WTC11 (cell line): ENCODE measurements around the gene VWA5B1. TPM values are rescaled to one million over a fixed set of nuclear protein-coding genes. Genes with fewer than 3 reads are reported as not detected.

Experiments
- ATAC-seq: fragments of 200-7000 bp; cut with Tn5 transposase; 2 replicates; pipeline ENCODE4 v1.10.0; 2021; ENCODE audit warnings: mild to moderate bottlenecking, moderate library complexity
- CTCF ChIA-PET: fragments of 300-600 bp; sonication (Branson Sonifier 250); formaldehyde crosslinking; loops from one replicate; lab custom pipeline; 2021; ENCODE audit warnings: antibody characterized with exemption; lab: Charles Lee
- POLR2A ChIA-PET: fragments of 350-600 bp; sonication (Branson Sonifier 250); formaldehyde crosslinking; loops from one replicate; lab custom pipeline; 2021; ENCODE audit warnings: antibody characterized with exemption; lab: Charles Lee
- DNase-seq: peaks from one replicate; pipeline ENCODE4 v3.0.0; 2021; ENCODE audit warnings: low spot score
- H3K27ac Mint-ChIP-seq: 2 replicates; pipeline ENCODE4 v1.8.0; 2021; ENCODE audit warnings: mixed read lengths
- H3K27me3 Mint-ChIP-seq: 2 replicates; pipeline ENCODE4 v1.8.0; 2021; ENCODE audit warnings: low read depth, mild to moderate bottlenecking, moderate library complexity, mixed read lengths
- H3K36me3 Mint-ChIP-seq: 2 replicates; pipeline ENCODE4 v1.8.0; 2021; ENCODE audit warnings: mixed read lengths
- H3K4me1 Mint-ChIP-seq: 2 replicates; pipeline ENCODE4 v1.8.0; 2022; ENCODE audit warnings: mixed read lengths
- H3K4me3 Mint-ChIP-seq: 2 replicates; pipeline ENCODE4 v1.8.0; 2021; ENCODE audit warnings: mild to moderate bottlenecking, moderate library complexity, mixed read lengths
- H3K9me3 Mint-ChIP-seq: 2 replicates; pipeline ENCODE4 v1.8.0; 2021; ENCODE audit warnings: mixed read lengths
- ESRRA ChIP-seq: sonication (generic); formaldehyde crosslinking; IDR thresholded peaks from 2 replicates; pipeline ENCODE4 v1.8.1; 2022; ENCODE audit warnings: mild to moderate bottlenecking, missing genetic modification reagents, borderline replicate concordance
- FOXK1 ChIP-seq: sonication (generic); formaldehyde crosslinking; IDR thresholded peaks from 2 replicates; pipeline ENCODE4 v1.8.0; 2022; ENCODE audit warnings: mild to moderate bottlenecking, moderate library complexity, missing genetic modification reagents
- HMGA2 ChIP-seq: fragments of 250-450 bp; sonication (Bioruptor Pico); IDR thresholded peaks from 2 replicates; pipeline ENCODE4 v1.4.0; 2021; ENCODE audit warnings: mild to moderate bottlenecking, moderate library complexity
- KAT7 ChIP-seq: sonication (generic); formaldehyde crosslinking; IDR thresholded peaks from 2 replicates; pipeline ENCODE4 v1.8.1; 2023; ENCODE audit warnings: missing genetic modification reagents, mild to moderate bottlenecking, borderline replicate concordance
- MYBL2 ChIP-seq: sonication (generic); formaldehyde crosslinking; IDR thresholded peaks from 2 replicates; pipeline ENCODE4 v1.8.1; 2023; ENCODE audit warnings: mild to moderate bottlenecking, moderate library complexity, missing genetic modification reagents
- NFATC4 ChIP-seq: fragments of 250-450 bp; sonication (Bioruptor Pico); IDR thresholded peaks from 2 replicates; pipeline ENCODE4 v1.9.0; 2021; ENCODE audit warnings: mild to moderate bottlenecking
- ZNF263 ChIP-seq: sonication (generic); formaldehyde crosslinking; IDR thresholded peaks from 2 replicates; pipeline ENCODE4 v1.8.1; 2022; ENCODE audit warnings: low read depth, mild to moderate bottlenecking, moderate library complexity, missing genetic modification reagents
- ZNF317 ChIP-seq: sonication (generic); formaldehyde crosslinking; IDR thresholded peaks from 2 replicates; pipeline ENCODE4 v1.8.1; 2023; ENCODE audit warnings: low read depth, mild to moderate bottlenecking, moderate library complexity, missing genetic modification reagents, borderline replicate concordance
- total RNA-seq: library from RNA; stranded (reverse); gene quantifications from 3 replicates; pipeline ENCODE4 v1.2.3, GENCODE V29; 2021
- TF ChIP-seq, protein P1 (sequence below): fragments of 250-450 bp; sonication (Bioruptor Pico); IDR thresholded peaks from 2 replicates; pipeline ENCODE4 v1.9.0; 2021; ENCODE audit warnings: mild to moderate bottlenecking, borderline replicate concordance
- TF ChIP-seq, protein P2 (sequence below): sonication (generic); formaldehyde crosslinking; conservative IDR thresholded peaks from 2 replicates; pipeline ENCODE4 v1.8.1; 2023; ENCODE audit warnings: mild to moderate bottlenecking, low read depth, missing genetic modification reagents, moderate library complexity
- TF ChIP-seq, protein P3 (sequence below): sonication (generic); formaldehyde crosslinking; IDR thresholded peaks from 2 replicates; pipeline ENCODE4 v1.8.1; 2023; ENCODE audit warnings: mild to moderate bottlenecking, moderate library complexity, missing genetic modification reagents
- TF ChIP-seq, protein P4 (sequence below): sonication (generic); formaldehyde crosslinking; IDR thresholded peaks from 2 replicates; pipeline ENCODE4 v1.8.0; 2022; ENCODE audit warnings: mild to moderate bottlenecking, missing genetic modification reagents
- TF ChIP-seq, protein P5 (sequence below): sonication (generic); formaldehyde crosslinking; IDR thresholded peaks from 2 replicates; pipeline ENCODE4 v1.8.1; 2022; ENCODE audit warnings: mild to moderate bottlenecking, moderate library complexity, missing genetic modification reagents

VWA5B1 gene
- total RNA-seq, 1 experiment from 2014 or later: 1.5 TPM

DNA sequence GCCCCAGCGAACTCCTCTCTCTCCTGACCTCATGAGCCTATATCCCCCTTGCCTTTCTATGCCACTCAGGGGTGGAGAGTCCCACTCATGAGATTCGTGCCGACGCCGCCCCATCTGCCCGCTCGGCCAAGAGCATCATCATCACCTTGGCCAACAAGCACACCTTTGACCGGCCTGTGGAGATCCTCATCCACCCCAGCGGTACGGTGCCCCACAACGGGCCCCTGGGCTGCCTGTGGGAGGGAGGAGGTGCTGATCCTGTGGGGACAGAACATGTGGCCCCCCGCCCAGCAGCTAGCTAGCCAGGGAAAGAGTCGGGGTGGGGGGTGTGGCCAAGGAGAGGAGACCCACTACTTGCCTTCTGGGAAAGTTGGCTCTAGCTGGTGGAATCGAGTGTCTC is 27.8 kb downstream of the VWA5B1 start (continued):
- TF ChIP-seq, protein P1, sequence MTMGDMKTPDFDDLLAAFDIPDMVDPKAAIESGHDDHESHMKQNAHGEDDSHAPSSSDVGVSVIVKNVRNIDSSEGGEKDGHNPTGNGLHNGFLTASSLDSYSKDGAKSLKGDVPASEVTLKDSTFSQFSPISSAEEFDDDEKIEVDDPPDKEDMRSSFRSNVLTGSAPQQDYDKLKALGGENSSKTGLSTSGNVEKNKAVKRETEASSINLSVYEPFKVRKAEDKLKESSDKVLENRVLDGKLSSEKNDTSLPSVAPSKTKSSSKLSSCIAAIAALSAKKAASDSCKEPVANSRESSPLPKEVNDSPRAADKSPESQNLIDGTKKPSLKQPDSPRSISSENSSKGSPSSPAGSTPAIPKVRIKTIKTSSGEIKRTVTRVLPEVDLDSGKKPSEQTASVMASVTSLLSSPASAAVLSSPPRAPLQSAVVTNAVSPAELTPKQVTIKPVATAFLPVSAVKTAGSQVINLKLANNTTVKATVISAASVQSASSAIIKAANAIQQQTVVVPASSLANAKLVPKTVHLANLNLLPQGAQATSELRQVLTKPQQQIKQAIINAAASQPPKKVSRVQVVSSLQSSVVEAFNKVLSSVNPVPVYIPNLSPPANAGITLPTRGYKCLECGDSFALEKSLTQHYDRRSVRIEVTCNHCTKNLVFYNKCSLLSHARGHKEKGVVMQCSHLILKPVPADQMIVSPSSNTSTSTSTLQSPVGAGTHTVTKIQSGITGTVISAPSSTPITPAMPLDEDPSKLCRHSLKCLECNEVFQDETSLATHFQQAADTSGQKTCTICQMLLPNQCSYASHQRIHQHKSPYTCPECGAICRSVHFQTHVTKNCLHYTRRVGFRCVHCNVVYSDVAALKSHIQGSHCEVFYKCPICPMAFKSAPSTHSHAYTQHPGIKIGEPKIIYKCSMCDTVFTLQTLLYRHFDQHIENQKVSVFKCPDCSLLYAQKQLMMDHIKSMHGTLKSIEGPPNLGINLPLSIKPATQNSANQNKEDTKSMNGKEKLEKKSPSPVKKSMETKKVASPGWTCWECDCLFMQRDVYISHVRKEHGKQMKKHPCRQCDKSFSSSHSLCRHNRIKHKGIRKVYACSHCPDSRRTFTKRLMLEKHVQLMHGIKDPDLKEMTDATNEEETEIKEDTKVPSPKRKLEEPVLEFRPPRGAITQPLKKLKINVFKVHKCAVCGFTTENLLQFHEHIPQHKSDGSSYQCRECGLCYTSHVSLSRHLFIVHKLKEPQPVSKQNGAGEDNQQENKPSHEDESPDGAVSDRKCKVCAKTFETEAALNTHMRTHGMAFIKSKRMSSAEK (CRISPR knock-in tag): no peak
- no peak for TF ChIP-seq FOXK1 (CRISPR knock-in tag)

DNA sequence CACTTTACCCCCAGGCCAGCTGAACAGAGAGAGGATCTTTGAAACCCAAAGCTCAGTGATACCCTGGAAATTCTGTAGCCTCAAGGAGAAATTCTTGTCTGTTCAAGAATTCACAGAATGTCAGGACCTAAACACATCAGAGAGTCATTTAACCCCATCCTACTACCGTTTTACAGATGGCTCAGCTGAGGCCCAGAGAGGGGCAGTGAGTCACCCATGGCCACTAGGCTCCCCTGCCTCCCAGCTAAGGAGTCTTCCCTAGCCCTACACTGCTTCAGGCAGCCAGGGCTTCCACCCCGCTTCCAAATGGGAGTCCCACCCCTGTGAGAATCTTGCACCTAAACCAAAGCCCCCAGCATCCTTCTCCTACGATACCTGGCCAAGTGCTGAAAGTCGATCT is 28.3 kb downstream of the VWA5B1 start:
- no peaks in the 10 kb centered on the region for H3K9me3 Mint-ChIP-seq
- no peak overlapping the region for H3K27ac Mint-ChIP-seq
- H3K27me3 Mint-ChIP-seq: no peaks in the 10 kb centered on the region; the same call in 1 of the 2 replicates
- DNase-seq (no peak), ATAC-seq (no peak)
- CTCF ChIA-PET: interaction anchor here (1.0 kb wide), 1 partner anchor 106 kb away, joined by 8 read pairs; no protein-coding TSS in a partner anchor
- POLR2A ChIA-PET: no interaction called here
- H3K36me3 Mint-ChIP-seq: no peaks in the 10 kb centered on the region
- no peak overlapping the region for H3K4me3 Mint-ChIP-seq
- H3K4me1 Mint-ChIP-seq: peaks cover 7% of the 10 kb centered on the region
- TF ChIP-seq, protein P2, sequence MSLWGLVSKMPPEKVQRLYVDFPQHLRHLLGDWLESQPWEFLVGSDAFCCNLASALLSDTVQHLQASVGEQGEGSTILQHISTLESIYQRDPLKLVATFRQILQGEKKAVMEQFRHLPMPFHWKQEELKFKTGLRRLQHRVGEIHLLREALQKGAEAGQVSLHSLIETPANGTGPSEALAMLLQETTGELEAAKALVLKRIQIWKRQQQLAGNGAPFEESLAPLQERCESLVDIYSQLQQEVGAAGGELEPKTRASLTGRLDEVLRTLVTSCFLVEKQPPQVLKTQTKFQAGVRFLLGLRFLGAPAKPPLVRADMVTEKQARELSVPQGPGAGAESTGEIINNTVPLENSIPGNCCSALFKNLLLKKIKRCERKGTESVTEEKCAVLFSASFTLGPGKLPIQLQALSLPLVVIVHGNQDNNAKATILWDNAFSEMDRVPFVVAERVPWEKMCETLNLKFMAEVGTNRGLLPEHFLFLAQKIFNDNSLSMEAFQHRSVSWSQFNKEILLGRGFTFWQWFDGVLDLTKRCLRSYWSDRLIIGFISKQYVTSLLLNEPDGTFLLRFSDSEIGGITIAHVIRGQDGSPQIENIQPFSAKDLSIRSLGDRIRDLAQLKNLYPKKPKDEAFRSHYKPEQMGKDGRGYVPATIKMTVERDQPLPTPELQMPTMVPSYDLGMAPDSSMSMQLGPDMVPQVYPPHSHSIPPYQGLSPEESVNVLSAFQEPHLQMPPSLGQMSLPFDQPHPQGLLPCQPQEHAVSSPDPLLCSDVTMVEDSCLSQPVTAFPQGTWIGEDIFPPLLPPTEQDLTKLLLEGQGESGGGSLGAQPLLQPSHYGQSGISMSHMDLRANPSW (CRISPR knock-in tag): no peak
- TF ChIP-seq HMGA2: no peak
- TF ChIP-seq KAT7 (CRISPR knock-in tag): no peak
- TF ChIP-seq, protein P3, sequence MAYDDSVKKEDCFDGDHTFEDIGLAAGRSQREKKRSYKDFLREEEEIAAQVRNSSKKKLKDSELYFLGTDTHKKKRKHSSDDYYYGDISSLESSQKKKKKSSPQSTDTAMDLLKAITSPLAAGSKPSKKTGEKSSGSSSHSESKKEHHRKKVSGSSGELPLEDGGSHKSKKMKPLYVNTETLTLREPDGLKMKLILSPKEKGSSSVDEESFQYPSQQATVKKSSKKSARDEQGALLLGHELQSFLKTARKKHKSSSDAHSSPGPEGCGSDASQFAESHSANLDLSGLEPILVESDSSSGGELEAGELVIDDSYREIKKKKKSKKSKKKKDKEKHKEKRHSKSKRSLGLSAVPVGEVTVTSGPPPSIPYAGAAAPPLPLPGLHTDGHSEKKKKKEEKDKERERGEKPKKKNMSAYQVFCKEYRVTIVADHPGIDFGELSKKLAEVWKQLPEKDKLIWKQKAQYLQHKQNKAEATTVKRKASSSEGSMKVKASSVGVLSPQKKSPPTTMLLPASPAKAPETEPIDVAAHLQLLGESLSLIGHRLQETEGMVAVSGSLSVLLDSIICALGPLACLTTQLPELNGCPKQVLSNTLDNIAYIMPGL (CRISPR knock-in tag): no peak
- no peak for TF ChIP-seq NFATC4 (CRISPR knock-in tag)
- TF ChIP-seq ESRRA: no peak
- no peak for TF ChIP-seq FOXK1 (CRISPR knock-in tag)
- TF ChIP-seq, protein P4, sequence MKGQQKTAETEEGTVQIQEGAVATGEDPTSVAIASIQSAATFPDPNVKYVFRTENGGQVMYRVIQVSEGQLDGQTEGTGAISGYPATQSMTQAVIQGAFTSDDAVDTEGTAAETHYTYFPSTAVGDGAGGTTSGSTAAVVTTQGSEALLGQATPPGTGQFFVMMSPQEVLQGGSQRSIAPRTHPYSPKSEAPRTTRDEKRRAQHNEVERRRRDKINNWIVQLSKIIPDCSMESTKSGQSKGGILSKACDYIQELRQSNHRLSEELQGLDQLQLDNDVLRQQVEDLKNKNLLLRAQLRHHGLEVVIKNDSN: no peak
- TF ChIP-seq MYBL2: no peak
- no peak for TF ChIP-seq ZNF263
- no peak for TF ChIP-seq ZNF317 (CRISPR knock-in tag)

DNA sequence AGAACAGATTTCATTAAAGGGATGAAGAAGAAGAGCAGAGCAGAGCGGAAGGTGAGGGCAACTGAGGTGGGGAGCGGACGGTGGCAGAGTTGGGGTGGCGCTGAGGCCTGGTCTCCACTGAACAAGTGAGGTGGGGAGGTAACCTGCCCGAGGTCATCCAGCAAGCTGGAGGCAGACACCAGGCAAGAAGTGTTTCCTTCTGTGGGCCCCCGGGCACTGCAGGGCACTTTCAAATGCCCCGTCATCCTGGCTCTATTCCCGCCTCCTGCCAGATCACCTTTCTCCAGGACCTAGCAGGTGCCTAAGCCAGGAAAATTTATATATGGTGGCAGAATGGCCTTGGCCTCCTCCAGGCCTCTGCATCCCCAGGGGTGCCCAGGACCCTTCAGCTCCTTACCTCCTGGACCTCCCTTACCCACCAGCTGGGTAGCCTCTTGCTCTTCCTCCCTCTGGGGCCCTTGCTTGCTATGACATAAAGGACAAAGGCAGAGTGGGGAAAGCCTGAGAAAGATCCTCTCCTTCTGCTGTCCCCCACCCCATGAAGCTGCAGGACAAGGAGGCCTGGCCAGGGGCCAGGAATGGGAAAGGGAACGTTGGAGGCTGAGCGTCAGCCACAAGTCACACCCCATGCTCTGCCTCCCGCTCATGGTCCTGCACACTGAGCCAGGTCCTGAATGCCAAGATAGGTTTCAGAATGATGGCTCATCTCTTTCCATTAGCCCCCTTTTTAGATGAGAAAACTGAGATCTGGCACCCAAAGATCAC is 29.0 kb downstream of the VWA5B1 start:
- H3K27me3 Mint-ChIP-seq: no peaks in the 10 kb centered on the region; the same call in 1 of the 2 replicates
- TF ChIP-seq ESRRA: no peak
- TF ChIP-seq, protein P5, sequence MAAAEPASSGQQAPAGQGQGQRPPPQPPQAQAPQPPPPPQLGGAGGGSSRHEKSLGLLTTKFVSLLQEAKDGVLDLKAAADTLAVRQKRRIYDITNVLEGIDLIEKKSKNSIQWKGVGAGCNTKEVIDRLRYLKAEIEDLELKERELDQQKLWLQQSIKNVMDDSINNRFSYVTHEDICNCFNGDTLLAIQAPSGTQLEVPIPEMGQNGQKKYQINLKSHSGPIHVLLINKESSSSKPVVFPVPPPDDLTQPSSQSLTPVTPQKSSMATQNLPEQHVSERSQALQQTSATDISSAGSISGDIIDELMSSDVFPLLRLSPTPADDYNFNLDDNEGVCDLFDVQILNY: no peak
- CTCF ChIA-PET: interaction anchor here (1.0 kb wide), 1 partner anchor 107 kb away, joined by 8 read pairs; no protein-coding TSS in a partner anchor
- H3K4me1 Mint-ChIP-seq: peaks cover 7% of the 10 kb centered on the region
- DNase-seq (no peak), ATAC-seq (no peak)
- POLR2A ChIA-PET: no interaction called here
- H3K9me3 Mint-ChIP-seq: no peaks in the 10 kb centered on the region
- no peak overlapping the region for H3K27ac Mint-ChIP-seq
- H3K4me3 Mint-ChIP-seq: no peak overlapping the region
- no peaks in the 10 kb centered on the region for H3K36me3 Mint-ChIP-seq
